GM12878 (cell line): ENCODE data around the gene SLC3A2. TPM values are rescaled to one million over a fixed set of nuclear protein-coding genes. Genes with fewer than 3 reads are reported as not detected.

ENCODE experiments used
- ASH2L ChIP-seq: fragments of 300-600, 200-600 bp; sonication (generic); IDR thresholded peaks from 2 replicates; pipeline ENCODE4 v1.6.1; 2017; ENCODE audit warnings: low read depth, mild to moderate bottlenecking, borderline replicate concordance
- CHD4 ChIP-seq: fragments of 200-600 bp; sonication (generic); IDR thresholded peaks from 2 replicates; pipeline ENCODE4 v1.6.1; 2016; ENCODE audit warnings: mild to moderate bottlenecking
- FOXM1 ChIP-seq: IDR thresholded peaks from 2 replicates; pipeline ENCODE4 v1.6.1; 2012; ENCODE audit warnings: low read depth, mild to moderate bottlenecking, inconsistent platforms, low read length, moderate library complexity
- MTA3 ChIP-seq: IDR thresholded peaks from 2 replicates; pipeline ENCODE4 v1.6.1; 2012; ENCODE audit warnings: low read length, inconsistent platforms, borderline replicate concordance
- PKNOX1 ChIP-seq: fragments of 450-650 bp; IDR thresholded peaks from 2 replicates; pipeline ENCODE4 v1.6.1; 2016; ENCODE audit warnings: mild to moderate bottlenecking
- ZSCAN29 ChIP-seq: fragments of 450-650 bp; IDR thresholded peaks from 2 replicates; pipeline ENCODE4 v1.6.1; 2017; ENCODE audit warnings: mild to moderate bottlenecking, moderate library complexity
- ZZZ3 ChIP-seq: IDR thresholded peaks from 2 replicates; pipeline ENCODE4 v1.6.1; 2011; ENCODE audit warnings: low read depth; ENCODE audit not compliant: control insufficient read depth, insufficient read length
- polyA plus RNA-seq, 11 experiments: library from polyadenylated mRNA; depleted of rRNA in 4 of 11; unstranded in 6 of 11; stranded (reverse) in 5 of 11; fragments of >200 nt; fragmentation: Nextera tagmentation in 4 of 11; fragmentation: Illumina TruSeq in 1 of 11; extraction: Ambion mirVana in 4 of 11; extraction: Trizol in 1 of 11; gene quantifications; 1 replicate in 1 of 11; 2 replicates in 10 of 11; pipeline versions ENCODE4 v1.2.1 to v1.2.3, GENCODE V29; 2011 to 2016; ENCODE audit warnings: inconsistent platforms in 2 of 11, missing spikeins in 2 of 11, low read depth in 1 of 11
- total RNA-seq, 4 experiments: library from RNA; depleted of rRNA in 3 of 4; stranded (reverse); fragments of >200 nt in 3 of 4; fragmentation: Illumina TruSeq in 1 of 4; extraction: Trizol in 1 of 4; gene quantifications; 2 replicates each; pipeline versions ENCODE4 v1.2.1 to v1.2.3, GENCODE V29; 2013 to 2021
- TF ChIP-seq, protein P1 (sequence below): fragments of 450-650 bp; conservative IDR thresholded peaks from 2 replicates; pipeline ENCODE4 v1.6.1; 2017; ENCODE audit warnings: mild to moderate bottlenecking, moderate library complexity
- TF ChIP-seq, protein P2 (sequence below): fragments of 450-650 bp; IDR thresholded peaks from 2 replicates; pipeline ENCODE4 v1.6.1; 2017; ENCODE audit warnings: borderline replicate concordance

Gene SLC3A2
- total and polyA plus RNA-seq, 10 of the 15 experiments (the other 5 are each of a cell fraction or from before 2014, with no cell fraction given), result 6.9 to 158 (median 106) TPM

DNA sequence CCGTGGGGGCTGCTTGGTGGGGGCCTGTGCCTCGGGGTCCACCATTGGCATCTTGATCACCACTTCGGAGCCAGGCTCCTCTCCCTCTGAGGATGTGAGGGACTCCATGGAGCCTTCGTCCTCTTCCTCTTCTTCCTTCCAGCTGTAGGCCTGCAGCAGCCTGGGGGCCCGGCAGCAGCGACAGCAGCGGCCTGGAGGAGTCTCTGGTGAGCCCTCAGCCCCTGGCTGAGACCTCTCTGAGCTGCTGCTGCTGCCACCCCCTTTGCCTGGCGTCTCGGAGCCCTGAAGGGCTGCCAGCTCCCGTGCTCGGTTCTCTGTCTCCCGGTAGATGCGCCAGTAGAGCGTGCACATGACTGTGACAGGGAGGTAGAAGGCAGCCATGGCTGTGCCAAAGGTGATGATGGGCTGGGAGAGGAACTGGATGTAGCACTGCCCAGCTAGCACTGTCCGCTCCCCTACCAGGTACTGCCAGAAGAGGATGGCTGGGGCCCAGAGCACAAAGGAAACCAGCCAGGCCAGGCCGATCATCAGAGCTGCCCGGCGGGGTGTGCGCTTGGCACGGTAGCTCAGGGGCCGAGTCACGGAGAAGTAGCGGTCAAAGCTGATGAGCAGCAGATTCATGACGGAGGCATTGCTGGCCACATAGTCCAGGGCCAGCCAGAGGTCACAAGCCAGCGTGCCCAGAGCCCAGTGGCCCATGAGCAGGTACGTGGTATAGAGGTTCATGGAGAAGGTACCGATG, 29.6 kb downstream of the SLC3A2 start (continued):
- no peak for TF ChIP-seq ASH2L
- TF ChIP-seq ZZZ3, result no peak
- no peak for TF ChIP-seq PKNOX1
- no peak for TF ChIP-seq ZSCAN29
- TF ChIP-seq, protein P1, sequence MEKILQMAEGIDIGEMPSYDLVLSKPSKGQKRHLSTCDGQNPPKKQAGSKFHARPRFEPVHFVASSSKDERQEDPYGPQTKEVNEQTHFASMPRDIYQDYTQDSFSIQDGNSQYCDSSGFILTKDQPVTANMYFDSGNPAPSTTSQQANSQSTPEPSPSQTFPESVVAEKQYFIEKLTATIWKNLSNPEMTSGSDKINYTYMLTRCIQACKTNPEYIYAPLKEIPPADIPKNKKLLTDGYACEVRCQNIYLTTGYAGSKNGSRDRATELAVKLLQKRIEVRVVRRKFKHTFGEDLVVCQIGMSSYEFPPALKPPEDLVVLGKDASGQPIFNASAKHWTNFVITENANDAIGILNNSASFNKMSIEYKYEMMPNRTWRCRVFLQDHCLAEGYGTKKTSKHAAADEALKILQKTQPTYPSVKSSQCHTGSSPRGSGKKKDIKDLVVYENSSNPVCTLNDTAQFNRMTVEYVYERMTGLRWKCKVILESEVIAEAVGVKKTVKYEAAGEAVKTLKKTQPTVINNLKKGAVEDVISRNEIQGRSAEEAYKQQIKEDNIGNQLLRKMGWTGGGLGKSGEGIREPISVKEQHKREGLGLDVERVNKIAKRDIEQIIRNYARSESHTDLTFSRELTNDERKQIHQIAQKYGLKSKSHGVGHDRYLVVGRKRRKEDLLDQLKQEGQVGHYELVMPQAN, result no peak
- TF ChIP-seq, protein P2, sequence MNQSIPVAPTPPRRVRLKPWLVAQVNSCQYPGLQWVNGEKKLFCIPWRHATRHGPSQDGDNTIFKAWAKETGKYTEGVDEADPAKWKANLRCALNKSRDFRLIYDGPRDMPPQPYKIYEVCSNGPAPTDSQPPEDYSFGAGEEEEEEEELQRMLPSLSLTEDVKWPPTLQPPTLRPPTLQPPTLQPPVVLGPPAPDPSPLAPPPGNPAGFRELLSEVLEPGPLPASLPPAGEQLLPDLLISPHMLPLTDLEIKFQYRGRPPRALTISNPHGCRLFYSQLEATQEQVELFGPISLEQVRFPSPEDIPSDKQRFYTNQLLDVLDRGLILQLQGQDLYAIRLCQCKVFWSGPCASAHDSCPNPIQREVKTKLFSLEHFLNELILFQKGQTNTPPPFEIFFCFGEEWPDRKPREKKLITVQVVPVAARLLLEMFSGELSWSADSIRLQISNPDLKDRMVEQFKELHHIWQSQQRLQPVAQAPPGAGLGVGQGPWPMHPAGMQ, result no peak
- no peak for TF ChIP-seq FOXM1
- TF ChIP-seq CHD4, result no peak
- no peak for TF ChIP-seq MTA3
- TF ChIP-seq, all 136 proteins: peak for 0
